Gastroesophageal sphincter (tissue), 3 donors: Measurements from ENCODE around the gene DIO1.

ENCODE experiments used
- CTCF ChIP-seq, 4 experiments: fragments of 200-600 bp in 2 of 4; fragments of 450-650 bp in 2 of 4; sonication (generic) in 1 of 4; IDR thresholded peaks; one replicate each; pipeline ENCODE4 v1.5.1; 2017 to 2019; ENCODE audit warnings: antibody characterized with exemption in 4 of 4, mild to moderate bottlenecking in 2 of 4, moderate library complexity in 2 of 4
- POLR2A ChIP-seq, 2 donors: fragments of 450-650 bp; IDR thresholded peaks; one replicate each; pipeline ENCODE4 v1.6.1; 2017; ENCODE audit warnings: antibody characterized with exemption in 2 of 2, mild to moderate bottlenecking in 2 of 2, moderate library complexity in 1 of 2

GRCh38 chr1:53931523-53931922, 37.5 kb downstream of the DIO1 start:
- no peak for TF ChIP-seq CTCF (IDR thresholded peaks at IDR 0.05)
- TF ChIP-seq POLR2A (IDR thresholded peaks at IDR 0.05): no peak
